UCSD-AML1 (cell line): Measurements from ENCODE around the gene CYBA.

Experiments used
- DNase-seq: peaks from one replicate; lab custom pipeline; 2025; ENCODE audit not compliant: unreplicated experiment; lab: John Stamatoyannopoulos, UW

Gene CYBA

DNA sequence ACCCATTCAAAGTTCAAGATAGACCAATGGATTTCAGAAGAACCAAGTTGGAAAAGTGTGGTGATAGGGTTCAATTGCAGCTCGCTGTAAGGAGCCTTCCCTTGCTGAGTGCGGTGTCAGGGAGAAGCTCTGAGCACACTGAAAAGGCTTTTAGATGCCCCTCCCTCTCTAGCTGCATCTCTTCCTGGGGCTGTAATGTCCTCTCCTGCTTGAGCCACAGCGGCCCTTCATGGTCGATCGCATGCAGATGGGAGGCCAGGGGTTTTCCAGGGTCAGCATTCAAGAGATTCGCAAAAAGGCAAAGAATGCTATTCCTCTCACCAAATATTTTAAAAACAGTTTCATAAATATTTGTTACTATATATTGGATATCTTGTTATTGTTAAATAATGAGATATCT, 56.9 kb downstream of the CYBA start:
- DNase-seq: no peak

DNA sequence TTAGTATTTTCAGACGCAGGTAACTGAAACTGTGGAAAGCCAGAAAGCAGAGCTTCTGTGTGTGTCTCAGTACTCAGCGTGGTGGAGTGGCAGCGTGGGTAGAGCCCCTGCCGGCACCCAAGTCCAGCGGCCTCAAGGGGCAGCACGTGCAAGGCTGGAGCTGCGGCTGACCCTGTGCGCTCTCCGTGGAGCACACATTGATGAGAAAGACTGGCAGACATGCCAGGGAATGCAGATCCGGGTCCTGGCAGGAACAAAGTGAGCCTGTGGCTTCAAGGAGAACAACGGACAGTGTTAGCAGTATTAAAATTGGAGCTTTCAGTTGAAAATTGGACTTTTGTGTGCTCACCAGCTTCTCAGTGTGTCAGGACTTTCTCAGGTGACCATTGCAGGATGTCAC, 57.4 kb downstream of the CYBA start:
- DNase-seq: no peak
